Fibroblast of peridontal ligament (primary cell): ENCODE results near the gene C4BPA.

Source experiments
- DNase-seq: peaks from one replicate; pipeline ENCODE4 v3.0.0-alpha.2; 2010; ENCODE audit errors: extremely low read depth

The C4BPA gene

DNA sequence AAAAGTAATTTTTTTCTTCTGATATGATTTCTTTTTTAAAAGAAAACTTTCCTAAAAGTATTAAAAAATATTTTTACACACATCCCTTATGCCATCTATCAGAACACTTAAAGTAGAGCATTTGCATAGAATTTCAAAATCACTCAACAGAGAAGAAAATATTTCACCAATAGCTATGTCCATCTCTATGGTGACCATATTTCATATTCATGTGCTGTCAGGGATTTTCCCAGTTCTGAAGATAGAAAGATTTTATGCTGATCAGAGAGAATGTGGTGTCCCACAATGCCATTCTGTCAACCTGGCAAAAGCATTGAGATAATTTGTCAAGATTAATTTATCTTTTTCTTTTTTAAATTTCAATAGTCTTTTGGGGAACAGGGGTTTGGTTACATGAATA lies 87.0 kb downstream of the C4BPA start:
- DNase-seq = no peak

GRCh38 chr1:207191776-207192175 lies 87.7 kb downstream of the C4BPA start:
- DNase-seq = no peak

GRCh38 chr1:207194197-207194596 lies 90.2 kb downstream of the C4BPA start:
- DNase-seq = no peak
